ENCODE results near the gene SLC16A9.

The SLC16A9 gene

DNA sequence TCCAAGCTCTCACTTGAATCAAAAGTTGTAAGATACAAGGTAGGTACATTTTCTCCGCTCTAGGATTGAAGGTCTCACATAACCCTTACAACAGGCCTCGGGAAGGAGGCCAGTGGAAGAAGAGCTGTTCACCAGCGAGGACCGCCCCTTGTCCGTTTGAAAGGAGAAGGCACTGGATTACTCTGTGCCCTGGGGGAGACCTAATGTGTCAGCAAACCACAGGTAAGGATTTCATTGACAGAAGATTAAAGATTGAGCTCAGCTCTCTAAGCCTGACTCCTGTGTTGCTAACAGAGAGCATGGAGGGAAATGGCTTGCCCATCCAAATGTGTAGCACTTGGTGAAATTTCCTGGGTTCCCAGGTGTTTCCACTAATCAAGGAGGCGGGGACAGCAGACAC, 81.2 kb downstream of the SLC16A9 start:
- no peak for DNase-seq (ENCODE audit: low spot score)

DNA sequence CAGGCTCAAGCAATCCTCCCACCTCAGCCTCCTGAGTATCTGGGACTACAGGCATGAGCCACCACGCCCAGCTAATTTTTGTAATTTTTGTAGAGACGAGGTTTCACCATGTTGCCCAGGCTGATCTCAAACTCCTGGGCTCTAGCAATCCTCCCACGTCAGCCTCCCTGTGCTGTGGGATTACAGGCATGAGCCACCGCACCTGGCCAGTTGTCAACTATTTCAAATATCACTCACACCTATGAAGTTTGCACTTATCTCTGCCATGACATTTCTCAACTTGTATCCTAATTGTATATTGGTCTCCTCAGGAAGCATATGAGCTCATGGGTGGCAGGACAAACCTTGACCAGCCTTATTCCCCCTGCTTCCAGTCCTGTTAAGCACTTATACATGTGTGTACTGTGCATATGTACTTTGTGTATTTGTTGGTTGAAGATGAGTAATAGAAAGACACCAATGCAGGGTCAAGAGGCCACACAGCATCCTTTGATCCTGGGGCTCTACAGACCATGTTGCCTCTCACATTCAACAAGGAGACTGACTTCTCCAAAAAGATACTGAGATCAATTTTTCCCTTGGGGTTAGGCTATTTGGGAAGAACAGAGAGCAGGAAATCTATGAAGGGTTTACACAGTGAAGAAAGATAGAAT, 82.2 kb downstream of the SLC16A9 start:
- DNase-seq (ENCODE audit: low spot score), result no peak

DNA sequence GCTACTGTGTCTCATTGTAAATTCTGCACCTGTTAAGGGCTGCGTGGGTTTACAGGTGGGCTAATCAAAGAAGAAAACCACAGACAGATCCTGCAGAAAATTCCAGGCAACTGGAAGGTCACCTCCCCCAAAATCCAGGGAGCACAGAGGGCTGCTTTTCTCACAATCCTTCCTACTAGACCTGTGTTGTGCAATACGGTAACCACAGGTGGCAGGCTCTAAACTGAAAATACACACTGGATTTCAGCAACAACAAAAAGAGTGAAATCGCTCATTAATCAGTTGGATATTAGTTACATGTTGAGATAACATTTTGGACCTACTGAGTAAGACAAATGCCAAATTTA, 83.2 kb downstream of the SLC16A9 start:
- DNase-seq (ENCODE audit: low spot score), result peak; percentile 14

DNA sequence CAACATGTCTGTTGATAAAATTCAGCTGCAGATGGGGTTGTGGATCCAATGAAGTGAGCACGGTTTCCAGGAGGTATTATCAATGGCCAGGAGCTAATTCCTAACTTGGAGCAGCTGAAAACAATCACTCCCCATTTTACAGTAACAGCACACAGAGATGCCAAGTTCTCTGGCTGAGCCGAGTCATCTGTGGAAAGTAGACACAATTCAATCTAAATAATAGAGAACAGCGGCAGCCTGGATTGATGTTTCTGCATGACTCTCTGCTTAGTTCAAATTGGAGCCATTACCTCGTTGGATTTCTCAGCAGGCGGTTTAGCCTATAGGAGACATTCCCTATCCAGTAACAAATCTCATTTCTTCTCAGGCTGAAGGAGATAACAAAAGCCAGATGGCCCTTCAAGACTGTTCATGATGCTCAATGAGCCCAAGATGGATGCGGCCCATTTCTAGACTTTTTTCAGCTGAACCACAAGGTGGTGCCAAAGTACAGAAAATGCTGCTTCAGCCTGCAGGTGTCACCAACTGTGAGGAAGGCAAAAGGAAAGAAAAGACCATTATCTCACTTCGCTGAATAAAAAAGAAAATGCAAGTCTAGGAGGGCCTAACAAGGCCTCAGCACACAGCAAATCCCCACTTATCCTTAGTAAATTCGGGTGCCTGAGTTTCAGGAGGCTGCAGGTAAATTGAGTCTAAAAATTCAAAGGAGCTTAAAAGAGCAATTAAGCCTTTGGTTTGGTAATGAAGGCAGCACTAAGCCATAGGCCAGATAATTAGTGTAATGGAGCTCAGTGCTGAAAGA, 83.7 kb downstream of the SLC16A9 start:
- peak; percentile 98 for DNase-seq (ENCODE audit: low spot score)

DNA sequence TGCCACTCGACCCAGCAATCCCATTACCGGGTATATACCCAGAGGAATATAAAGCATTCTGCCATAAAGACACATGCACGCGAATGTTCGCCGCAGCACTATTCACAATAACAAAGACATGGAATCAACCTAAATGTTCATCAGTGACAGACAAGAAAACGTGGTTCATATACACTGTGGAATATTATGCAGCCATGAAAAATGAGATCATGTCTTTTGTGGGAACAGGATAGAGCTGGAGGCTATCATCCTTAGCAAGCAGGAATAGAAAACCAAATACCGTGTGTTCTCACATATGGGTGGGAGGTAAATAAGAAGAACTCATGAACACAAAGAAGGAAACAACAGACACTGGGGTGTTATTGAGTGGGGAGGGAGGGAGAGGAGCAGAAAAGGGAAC, 84.7 kb downstream of the SLC16A9 start:
- no peak for DNase-seq (ENCODE audit: low spot score)

DNA sequence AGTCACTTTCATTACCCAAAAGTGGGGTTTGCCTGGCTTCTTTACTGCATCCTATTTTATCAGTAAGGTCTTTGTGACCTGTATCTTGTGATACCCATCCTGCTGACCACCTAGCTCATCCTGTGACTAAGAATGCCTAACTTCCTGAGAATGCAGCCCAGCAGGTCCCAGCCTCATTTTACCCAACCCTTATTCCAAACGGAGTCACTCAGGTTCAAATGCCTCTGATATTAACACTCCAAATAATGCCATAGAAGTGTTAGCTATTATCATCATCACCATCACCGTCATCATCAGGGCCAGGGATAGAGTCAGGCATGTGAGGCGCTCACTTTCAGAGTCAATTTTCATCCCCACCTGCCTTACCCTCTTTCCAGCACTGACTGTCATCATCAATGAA, 85.5 kb downstream of the SLC16A9 start:
- no peak for DNase-seq (ENCODE audit: low spot score)

DNA sequence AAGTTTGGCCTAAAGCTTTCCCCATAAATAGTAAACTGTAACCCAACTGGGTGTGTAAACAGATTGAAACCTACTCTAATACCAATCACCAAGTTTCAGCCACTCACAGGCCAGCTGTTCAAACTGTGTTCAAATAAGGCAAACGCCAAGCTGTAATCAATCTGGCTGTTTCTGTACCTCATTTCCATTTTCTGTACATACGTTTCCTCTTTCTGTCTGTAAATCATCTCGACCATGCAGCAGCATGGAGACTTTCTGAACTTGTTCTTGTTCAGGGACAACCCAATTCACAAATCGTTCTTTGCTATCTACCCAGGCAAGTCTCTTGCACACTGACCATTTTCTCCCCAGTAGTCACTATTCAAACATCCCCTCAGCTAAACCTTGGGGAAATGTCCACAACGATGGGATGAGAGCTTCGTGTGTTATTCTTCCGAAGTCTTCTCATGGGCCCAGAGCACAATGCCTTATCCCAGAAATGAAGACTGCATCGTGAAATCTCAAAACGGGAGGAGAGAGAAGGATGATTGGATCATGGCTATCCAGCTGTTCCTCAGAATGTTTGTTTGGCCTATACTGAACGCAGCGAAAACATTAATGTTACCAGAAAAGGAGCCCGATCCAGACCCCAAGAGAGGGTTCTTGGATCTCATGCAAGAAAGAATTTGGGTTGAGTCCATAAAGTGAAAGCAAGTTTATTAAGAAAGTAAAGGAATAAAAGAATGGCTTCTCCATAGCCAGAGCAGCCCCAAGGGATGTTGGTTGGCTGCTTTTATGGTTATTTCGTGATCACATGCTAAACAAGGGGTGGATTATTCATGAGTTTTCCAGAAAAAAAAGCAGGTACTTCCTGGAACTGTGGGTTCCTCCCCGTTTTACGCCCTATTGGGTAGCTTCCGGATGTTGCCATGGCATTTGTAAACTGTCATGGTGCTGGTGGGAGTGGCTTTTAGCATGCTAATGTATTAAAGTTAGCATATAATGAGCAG, 86.2 kb downstream of the SLC16A9 start:
- DNase-seq (ENCODE audit: low spot score), result no peak

DNA sequence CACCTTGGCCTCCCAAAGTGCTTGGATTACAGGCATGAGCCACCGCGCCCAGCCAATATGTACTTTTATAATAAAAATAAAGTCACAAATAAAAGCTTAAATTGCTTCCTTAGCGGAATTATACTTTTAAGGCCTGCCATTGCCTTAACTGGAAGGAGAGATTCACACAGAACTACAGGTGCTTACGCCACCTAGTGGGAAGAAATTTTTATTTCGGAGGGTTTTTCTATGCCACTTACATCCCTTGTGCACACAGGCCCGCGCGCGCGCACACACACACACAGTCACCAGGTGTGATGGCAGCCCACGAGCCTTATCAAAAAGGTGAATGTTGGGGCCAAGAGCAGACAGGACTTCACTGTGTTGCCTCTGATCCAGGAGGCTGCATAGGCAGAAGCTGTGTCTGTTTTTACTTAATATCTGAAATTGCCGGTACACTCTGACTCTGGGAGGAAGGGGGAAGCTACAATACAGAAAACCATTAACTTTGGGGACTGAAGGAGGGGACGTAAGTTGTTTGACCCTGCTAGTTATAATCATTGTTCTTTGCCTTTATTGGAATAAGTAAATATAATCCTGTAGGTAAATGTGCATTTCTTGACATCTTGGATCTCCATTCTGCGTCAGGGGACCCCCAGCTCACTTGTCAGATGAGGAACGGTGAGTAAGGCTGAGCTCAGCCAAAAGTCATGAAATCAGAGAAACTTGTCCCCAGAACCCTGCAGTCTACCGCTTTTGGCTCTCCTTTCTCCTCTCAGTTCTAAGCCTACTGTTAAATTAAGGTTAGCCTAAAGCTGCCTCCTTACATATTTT, 87.1 kb downstream of the SLC16A9 start:
- DNase-seq (ENCODE audit: low spot score), result peak; percentile 71

DNA sequence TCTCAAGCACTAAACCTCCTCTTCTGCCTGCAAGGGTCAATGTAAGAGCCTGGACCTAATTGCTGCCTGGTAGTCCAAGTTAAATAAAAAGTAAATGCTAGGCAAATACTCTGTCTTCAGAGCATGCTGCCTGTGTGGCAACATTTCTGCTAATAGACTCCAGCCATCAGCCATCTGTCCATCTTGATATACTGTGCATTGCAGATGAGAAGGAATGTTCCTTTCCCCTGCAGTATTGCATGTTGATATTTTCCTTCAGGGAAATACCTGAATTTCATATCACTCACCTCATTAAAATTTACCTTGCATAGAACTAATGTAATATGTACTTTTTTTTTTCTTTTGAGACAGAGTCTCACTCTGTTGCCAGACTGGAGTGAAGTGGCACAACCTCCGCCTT, 87.9 kb downstream of the SLC16A9 start:
- no peak for DNase-seq (ENCODE audit: low spot score)

DNA sequence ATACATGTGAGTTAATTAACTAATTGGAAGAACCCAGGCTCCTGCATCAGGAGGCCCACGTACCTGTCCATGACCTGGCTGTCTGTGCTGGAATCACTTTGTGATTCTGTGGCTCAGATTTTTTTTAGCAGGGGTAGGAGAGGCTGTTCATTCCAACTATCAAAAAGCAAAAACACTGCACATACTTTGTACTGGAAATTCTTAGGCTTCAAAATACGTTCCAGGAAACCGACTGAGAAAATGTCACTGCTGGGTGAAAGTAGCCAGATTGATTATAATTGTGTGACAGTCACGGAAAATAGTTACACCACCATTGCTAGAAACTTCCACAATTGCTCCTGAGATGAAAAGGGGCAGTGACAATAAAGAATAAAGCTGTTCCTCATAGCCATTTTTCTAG, 91.0 kb downstream of the SLC16A9 start:
- no peak for DNase-seq (ENCODE audit: low spot score)

DNA sequence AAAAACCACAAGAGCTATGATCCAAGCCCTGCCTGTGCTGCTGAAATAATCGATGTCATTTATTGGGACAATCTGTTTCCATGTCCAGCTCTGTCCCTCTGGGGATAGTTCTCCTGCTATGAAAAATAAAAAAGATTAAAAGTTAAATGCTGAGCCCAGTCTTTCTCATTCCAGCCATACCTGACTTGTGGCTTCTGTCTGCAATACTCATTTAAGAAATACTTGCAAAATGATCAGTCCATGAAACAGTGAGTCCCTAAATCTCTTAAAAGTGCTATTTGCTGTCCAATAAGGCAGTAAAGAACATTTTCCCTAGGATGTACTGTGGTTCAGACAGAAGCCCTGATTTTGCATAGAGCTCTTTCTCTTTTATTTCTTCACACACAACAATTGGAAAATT, 91.7 kb downstream of the SLC16A9 start:
- no peak for DNase-seq (ENCODE audit: low spot score)

DNA sequence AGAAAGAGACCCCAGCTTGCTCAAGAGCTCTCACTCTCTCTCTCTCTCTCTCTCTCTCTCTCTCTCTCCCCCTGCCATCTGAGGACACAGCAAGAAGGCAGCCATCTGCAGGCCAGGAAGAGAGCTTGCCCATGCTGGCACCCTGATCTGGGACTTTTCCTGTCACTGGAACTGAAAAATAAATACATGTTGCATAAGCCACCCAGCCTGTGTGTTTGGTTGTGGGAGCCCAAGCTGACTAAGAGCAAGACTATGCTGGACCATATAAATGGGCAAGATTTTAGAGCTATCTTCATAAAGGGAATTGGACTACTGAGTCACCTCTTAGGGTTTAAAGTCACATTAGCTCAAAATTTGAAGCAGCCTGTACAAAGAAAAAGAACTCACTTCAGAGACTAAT, 98.6 kb downstream of the SLC16A9 start:
- DNase-seq (ENCODE audit: low spot score), result no peak

DNA sequence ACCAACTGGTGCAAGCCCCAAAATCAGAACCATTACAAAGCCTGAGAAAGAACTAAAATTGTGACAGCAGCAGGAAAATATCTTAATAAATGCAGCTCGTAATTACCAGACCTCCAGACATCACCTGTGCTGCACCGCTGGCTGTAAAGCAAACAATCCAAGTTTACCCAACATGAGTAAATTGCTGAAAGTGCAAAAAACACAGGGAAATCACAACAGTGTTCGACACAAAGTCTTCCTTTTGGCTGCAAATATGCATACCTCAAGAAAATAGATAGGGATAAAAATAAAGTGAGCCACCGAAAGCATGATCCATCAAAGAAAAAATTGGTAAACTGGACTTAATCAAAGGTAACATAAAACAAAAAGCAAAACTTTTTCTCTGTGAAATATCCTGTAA, 101.7 kb downstream of the SLC16A9 start:
- DNase-seq (ENCODE audit: low spot score), result no peak

DNA sequence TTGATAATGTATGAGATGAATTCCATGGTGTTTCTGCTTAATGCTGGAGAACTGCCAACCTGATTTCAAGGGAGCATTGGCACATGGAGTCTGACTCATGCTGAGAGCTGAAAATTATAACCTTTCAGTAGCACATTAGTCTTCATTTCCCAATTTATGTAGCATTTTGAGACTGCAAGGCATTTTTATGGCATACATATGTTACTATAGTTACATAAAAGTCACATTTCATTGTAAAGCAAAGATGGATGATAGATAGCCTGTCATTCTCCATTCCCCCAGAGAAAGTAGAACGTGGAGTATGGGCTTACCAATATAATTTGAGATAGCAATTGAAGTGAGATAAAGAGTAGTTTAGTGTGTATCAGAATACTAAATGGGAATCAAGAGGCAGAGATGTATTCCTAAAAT, 103.1 kb downstream of the SLC16A9 start:
- no peak for DNase-seq (ENCODE audit: low spot score)

DNA sequence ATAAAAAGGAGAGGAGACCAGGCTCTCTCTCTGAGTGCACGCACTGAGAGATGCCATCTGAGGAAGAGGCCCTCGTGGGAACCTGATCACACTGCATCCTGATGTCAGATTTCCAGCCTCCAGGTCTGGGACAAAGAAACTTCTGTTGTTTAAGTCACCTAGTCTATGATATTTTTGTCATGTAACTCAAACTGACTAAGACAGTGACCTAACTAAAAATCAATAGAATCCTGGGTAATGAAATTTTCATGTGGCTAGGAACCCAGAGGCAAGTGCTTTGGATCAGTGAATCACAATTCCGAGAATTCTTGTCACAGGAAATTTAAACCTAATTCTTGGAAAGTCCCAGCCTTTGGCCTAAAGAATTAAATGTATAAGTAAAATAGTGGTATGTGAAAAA, 107.7 kb downstream of the SLC16A9 start:
- no peak for DNase-seq (ENCODE audit: low spot score)

All from SK-N-DZ (cell line).